ENCODE data around the gene PIP4P1.

GRCh38 chr14:20503898-20504297 is 42.7 kb upstream of the PIP4P1 start:
- TF ChIP-seq POLR2A (IDR thresholded peaks at IDR 0.05; ENCODE audit: low read depth, low read length) (no peak), TAF1 (IDR thresholded peaks at IDR 0.05; ENCODE audit: low read depth, low read length) (no peak), PAX5 (IDR thresholded peaks at IDR 0.05; ENCODE audit: insufficient read depth, low read length, severe bottlenecking) (no peak), POLR2AphosphoS5 (IDR thresholded peaks at IDR 0.05; ENCODE audit: low read depth, low read length) (no peak), POU2F2 (IDR thresholded peaks at IDR 0.05; ENCODE audit: low read depth, low read length) (no peak), SPI1 (IDR thresholded peaks at IDR 0.05; ENCODE audit: low read depth, low read length) (peak; percentile 78)
